ENCODE data around the gene APOBEC3H.
A peak's percentile ranks its signal among the peaks of the same experiment; 100 is the strongest.

APOBEC3H gene

DNA sequence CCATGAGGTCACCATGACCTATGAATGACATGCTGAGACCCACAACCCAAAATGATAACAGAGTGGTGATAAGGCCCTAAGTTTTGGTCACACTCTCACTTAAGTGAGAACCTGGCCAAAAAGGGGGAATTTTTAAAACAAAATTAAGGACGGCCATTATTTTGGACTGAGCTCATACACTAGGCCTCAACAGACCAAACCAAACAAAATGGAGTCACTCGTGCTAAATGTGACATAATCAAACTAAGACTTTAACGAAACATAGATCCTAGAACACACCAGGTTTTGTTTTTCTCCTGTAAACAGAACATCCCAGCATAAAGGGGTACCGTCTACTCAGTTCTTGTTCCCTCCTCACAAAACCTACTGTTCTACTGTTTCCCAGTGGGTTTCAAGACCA, 11.4 kb downstream of the APOBEC3H start:
- Histone ChIP-seq H3K4me1 (ENCODE audit: control insufficient read depth in 1 of 2, insufficient read depth in 1 of 2, low read depth in 1 of 2, low read length in 1 of 2) (peaks cover 11 to 14% of the 10 kb centered on the region in 2 experiments), H3K27me3 (no peaks in the 10 kb centered on the region), H3K9me3 (no peaks in the 10 kb centered on the region), H3K4me3 (ENCODE audit: low read depth in 1 of 2, low read length in 1 of 2) (no peak overlapping the region), H3K27ac (no peak overlapping the region), H3K36me3 (no peaks in the 10 kb centered on the region)
- TF ChIP-seq CTCF (IDR thresholded peaks at IDR 0.05) = no peak

- Histone ChIP-seq H3K27ac (no peak overlapping the region), H3K4me3 (ENCODE audit: low read depth in 1 of 2, low read length in 1 of 2) (no peak overlapping the region), H3K27me3 (peaks cover 4% of the 10 kb centered on the region), H3K36me3 (no peaks in the 10 kb centered on the region), H3K4me1 (ENCODE audit: control insufficient read depth in 1 of 2, insufficient read depth in 1 of 2, low read depth in 1 of 2, low read length in 1 of 2) (peaks cover 11 to 14% of the 10 kb centered on the region in 2 experiments), H3K9me3 (no peaks in the 10 kb centered on the region)
- TF ChIP-seq CTCF (IDR thresholded peaks at IDR 0.05) = no peak
Measured at GRCh38 chr22:39109361-39109760, 12.3 kb downstream of the APOBEC3H start.

- Histone ChIP-seq H3K27ac (peak overlapping the region; percentile 61), H3K27me3 (peaks cover 12% of the 10 kb centered on the region), H3K9me3 (no peaks in the 10 kb centered on the region), H3K36me3 (no peaks in the 10 kb centered on the region), H3K4me1 (ENCODE audit: control insufficient read depth in 1 of 2, insufficient read depth in 1 of 2, low read depth in 1 of 2, low read length in 1 of 2) (peaks cover 11 to 14% of the 10 kb centered on the region in 2 experiments), H3K4me3 (ENCODE audit: low read depth in 1 of 2, low read length in 1 of 2) (no peak overlapping the region)
- no peak for TF ChIP-seq CTCF (IDR thresholded peaks at IDR 0.05)
Measured at GRCh38 chr22:39110631-39111561, 13.9 kb downstream of the APOBEC3H start.

DNA sequence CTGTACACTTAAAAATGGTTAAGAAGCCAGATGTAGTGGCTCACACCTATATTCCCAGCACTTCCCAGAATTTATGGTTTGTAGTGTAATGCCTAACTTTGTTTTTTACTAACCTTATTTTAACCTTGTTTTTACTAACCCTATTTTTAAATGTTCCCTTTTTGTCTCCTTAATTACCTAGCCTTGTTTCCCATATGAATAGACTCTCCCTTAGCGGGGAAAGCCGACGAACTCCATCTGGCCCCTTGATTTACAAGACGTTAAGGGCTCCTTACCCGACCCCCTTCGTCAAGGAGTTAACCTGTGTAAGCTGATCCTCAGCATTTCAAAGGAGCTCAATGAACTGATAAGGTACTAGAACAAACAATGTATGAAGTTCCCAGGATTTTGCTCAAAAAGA, 17.1 kb downstream of the APOBEC3H start:
- H3K27ac ChIP-seq = no peak overlapping the region
- peaks cover 12% of the 10 kb centered on the region for H3K27me3 ChIP-seq
- H3K36me3 ChIP-seq = no peaks in the 10 kb centered on the region
- H3K4me1 ChIP-seq (ENCODE audit: control insufficient read depth in 1 of 2, insufficient read depth in 1 of 2, low read depth in 1 of 2, low read length in 1 of 2) = peaks cover 11 to 14% of the 10 kb centered on the region in 2 experiments
- no peaks in the 10 kb centered on the region for H3K9me3 ChIP-seq
- H3K4me3 ChIP-seq (ENCODE audit: low read depth in 1 of 2, low read length in 1 of 2) = no peak overlapping the region
- no peak for TF ChIP-seq CTCF (IDR thresholded peaks at IDR 0.05)

DNA sequence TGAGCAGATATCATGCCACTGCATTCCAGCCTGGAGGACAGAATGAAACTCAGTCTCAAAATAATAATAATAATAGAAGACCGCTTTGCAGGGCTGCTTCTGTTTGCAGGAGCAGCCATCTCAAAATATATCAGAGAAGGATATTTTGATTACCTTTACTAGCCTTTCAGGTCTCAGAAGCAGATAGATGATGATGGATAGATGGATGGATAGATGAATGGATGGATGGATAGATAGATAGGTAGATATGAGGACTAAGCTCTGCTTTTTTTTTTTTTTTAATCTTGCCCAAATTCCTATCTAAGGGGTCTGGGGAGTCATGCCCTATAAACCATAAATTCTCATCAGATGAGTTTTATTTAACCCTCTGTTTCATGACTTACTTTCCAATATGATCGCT, 18.5 kb downstream of the APOBEC3H start:
- no peak for TF ChIP-seq CTCF (IDR thresholded peaks at IDR 0.05)
- H3K4me1 ChIP-seq (ENCODE audit: control insufficient read depth in 1 of 2, insufficient read depth in 1 of 2, low read depth in 1 of 2, low read length in 1 of 2) = peaks cover 8 to 11% of the 10 kb centered on the region in 2 experiments
- H3K4me3 ChIP-seq (ENCODE audit: low read depth in 1 of 2, low read length in 1 of 2) = no peak overlapping the region
- H3K27me3 ChIP-seq = peaks cover 12% of the 10 kb centered on the region
- H3K36me3 ChIP-seq = no peaks in the 10 kb centered on the region
- no peaks in the 10 kb centered on the region for H3K9me3 ChIP-seq
- no peak overlapping the region for H3K27ac ChIP-seq

Data from neutrophil (primary cell).